GM12878 (cell line): ENCODE results near the gene FAM120B. TPM values are rescaled to one million over a fixed set of nuclear protein-coding genes. Genes with fewer than 3 reads are reported as not detected.

Experiments used
- ATAC-seq: fragments of 200-7000 bp; cut with Tn5 transposase; 3 replicates; pipeline ENCODE4 v1.9.1; 2020; ENCODE audit warnings: mild to moderate bottlenecking, moderate library complexity
- BruUV-seq: library from RNA; stranded (reverse); fragments of 400-500 nt; replicated peaks from 2 replicates; lab custom pipeline; 2021; lab: Mats Ljungman, UMichigan
- CTCF ChIA-PET: fragments of 300-600 bp; sonication (Branson Sonifier 250); formaldehyde crosslinking; extraction: SDS; loops from one replicate; lab custom pipeline; 2021; ENCODE audit warnings: inconsistent platforms; lab: Yijun Ruan, JAX
- POLR2A ChIA-PET: fragments of 350-600 bp; formaldehyde crosslinking; extraction: SDS; loops from one replicate; lab custom pipeline; 2021; ENCODE audit warnings: inconsistent platforms; lab: Charles Lee
- RAD21 ChIA-PET: fragments of 300-600 bp; sonication (Branson Sonifier 250); formaldehyde crosslinking; loops from one replicate; lab custom pipeline; 2023; ENCODE audit warnings: antibody characterized with exemption; ENCODE audit not compliant: unreplicated experiment; lab: Charles Lee
- SMC1A ChIA-PET: fragments of 300-600 bp; sonication (Branson Sonifier 250); formaldehyde crosslinking; loops from one replicate; lab custom pipeline; 2023; ENCODE audit not compliant: unreplicated experiment, uncharacterized antibody; lab: Charles Lee
- DNase-seq: peaks from one replicate; pipeline ENCODE4 v3.0.0-alpha.2; 2011; ENCODE audit warnings: low read depth, low spot score
- FAIRE-seq: peaks from 3 replicates; lab custom pipeline; 2011; peaks lifted over from hg19 to GRCh38; lab: Jason Lieb, UNC
- H2AFZ ChIP-seq: 2 replicates; pipeline ENCODE4 v1.6.0; 2011; ENCODE audit warnings: low read depth, low read length, control low read depth; ENCODE audit not compliant: control insufficient read depth
- H3K27ac ChIP-seq: 2 replicates; pipeline ENCODE4 v1.5.1; 2011; ENCODE audit warnings: control low read depth; ENCODE audit not compliant: control insufficient read depth, insufficient read depth
- H3K27me3 ChIP-seq, 2 experiments: replicated peaks in 1 of 2; 2 replicates each; pipeline versions ENCODE4 v1.6.0 to v1.6.1; 2011; ENCODE audit warnings: low read length in 1 of 2; ENCODE audit not compliant: control insufficient read depth in 2 of 2, insufficient read depth in 2 of 2
- H3K36me3 ChIP-seq, 2 experiments: 2 replicates each; pipeline ENCODE4 v1.5.1; 2011; ENCODE audit warnings: low read length in 1 of 2; ENCODE audit not compliant: control insufficient read depth in 2 of 2, insufficient read depth in 2 of 2
- H3K4me1 ChIP-seq: 2 replicates; pipeline ENCODE4 v1.6.1; 2011; ENCODE audit warnings: mild to moderate bottlenecking, low read length, moderate library complexity, mixed read lengths; ENCODE audit not compliant: control insufficient read depth, insufficient read depth
- H3K4me2 ChIP-seq: 2 replicates; pipeline ENCODE4 v1.6.0; 2011; ENCODE audit warnings: control low read depth; ENCODE audit not compliant: control insufficient read depth, insufficient read depth
- H3K4me3 ChIP-seq: fragments of 200-600 bp; sonication (generic); 2 replicates; pipeline ENCODE4 v1.5.1; 2016
- H3K79me2 ChIP-seq: 2 replicates; pipeline ENCODE4 v1.6.0; 2011; ENCODE audit warnings: low read length; ENCODE audit not compliant: control insufficient read depth, insufficient read depth
- H3K9ac ChIP-seq: 2 replicates; pipeline ENCODE4 v1.8.0; 2011; ENCODE audit warnings: low read length, control low read depth, mixed read lengths; ENCODE audit not compliant: control insufficient read depth, insufficient read depth
- H3K9me3 ChIP-seq: replicated peaks from 3 replicates; pipeline ENCODE4 v1.5.1; 2011; ENCODE audit warnings: mild to moderate bottlenecking, low read length; ENCODE audit not compliant: control insufficient read depth, insufficient read depth
- H4K20me1 ChIP-seq: 2 replicates; pipeline ENCODE4 v1.6.0; 2011; ENCODE audit not compliant: control insufficient read depth, insufficient read depth
- E4F1 ChIP-seq: fragments of 450-650 bp; IDR thresholded peaks from 2 replicates; pipeline ENCODE4 v1.6.1; 2018; ENCODE audit warnings: borderline replicate concordance, mild to moderate bottlenecking; ENCODE audit not compliant: partially characterized antibody
- ETV6 ChIP-seq, 2 experiments: fragments of 450-650 bp in 1 of 2; IDR thresholded peaks in 1 of 2; conservative IDR thresholded peaks in 1 of 2; 2 replicates each; pipeline ENCODE4 v1.6.1; 2014; ENCODE audit warnings: antibody characterized with exemption in 1 of 2, borderline replicate concordance in 1 of 2, low read depth in 1 of 2, mild to moderate bottlenecking in 1 of 2, moderate library complexity in 1 of 2
- IKZF2 ChIP-seq, 2 experiments: fragments of 450-650 bp; IDR thresholded peaks; 2 replicates each; pipeline ENCODE4 v1.6.1; 2017; ENCODE audit warnings: mild to moderate bottlenecking in 2 of 2, moderate library complexity in 2 of 2
- MYB ChIP-seq: fragments of 150-350 bp; IDR thresholded peaks from 2 replicates; pipeline ENCODE4 v1.6.1; 2014; ENCODE audit warnings: mild to moderate bottlenecking, low read depth, low read length, borderline replicate concordance
- NR2C1 ChIP-seq: fragments of 450-650 bp; IDR thresholded peaks from 2 replicates; pipeline ENCODE4 v1.6.1; 2017; ENCODE audit warnings: antibody characterized with exemption, mild to moderate bottlenecking, moderate library complexity
- NRF1 ChIP-seq: conservative IDR thresholded peaks from 2 replicates; pipeline ENCODE4 v1.6.1; 2011; ENCODE audit warnings: mild to moderate bottlenecking, low read depth, low read length, improper control_type of control experiment
- PAX8 ChIP-seq: fragments of 450-650 bp; IDR thresholded peaks from 2 replicates; pipeline ENCODE4 v1.6.1; 2017; ENCODE audit warnings: mild to moderate bottlenecking, moderate library complexity
- POU2F2 ChIP-seq: IDR thresholded peaks from 3 replicates; pipeline ENCODE4 v1.6.1; 2011; ENCODE audit warnings: low read depth, mild to moderate bottlenecking, low read length, borderline replicate concordance
- SIX5 ChIP-seq: IDR thresholded peaks from 2 replicates; pipeline ENCODE4 v1.6.1; 2011; ENCODE audit warnings: mild to moderate bottlenecking, low read depth, low read length, moderate library complexity; ENCODE audit not compliant: severe bottlenecking
- SUPT20H ChIP-seq: IDR thresholded peaks from 2 replicates; pipeline ENCODE4 v1.6.1; 2011; ENCODE audit warnings: low read depth, mild to moderate bottlenecking, low read length, moderate library complexity, borderline replicate concordance; ENCODE audit not compliant: control insufficient read depth
- ZBTB11 ChIP-seq: fragments of 450-650 bp; formaldehyde crosslinking; IDR thresholded peaks from 2 replicates; pipeline ENCODE4 v1.5.0; 2022; ENCODE audit warnings: mild to moderate bottlenecking, missing genetic modification characterization
- ZBTB4 ChIP-seq: fragments of 450-650 bp; formaldehyde crosslinking; IDR thresholded peaks from 2 replicates; pipeline ENCODE4 v1.4.0; 2022; ENCODE audit warnings: mild to moderate bottlenecking, moderate library complexity
- WGBS: methylation state at CpG from one replicate; pipeline ENCODE4 v1.1.6; 2016; ENCODE audit warnings: low lambda C conversion rate; ENCODE audit not compliant: insufficient replicate concordance, insufficient coverage; ENCODE audit errors: missing lambda C conversion rate; 5-methylcytosine and 5-hydroxymethylcytosine counted together
- in situ Hi-C: fragments of 300-500 bp; cut with MboI; formaldehyde crosslinking; loops from 9 replicates; pipeline ENCODE4 v1.14.3; 2018; ENCODE audit warnings: mixed read lengths
- intact Hi-C: fragments of 100-400 bp; cut with micrococcal nuclease; formaldehyde crosslinking; loops from one replicate; pipeline ENCODE4 v1.14.2; 2022; ENCODE audit not compliant: unreplicated experiment
- polyA plus RNA-seq, 11 experiments: library from polyadenylated mRNA; depleted of rRNA in 4 of 11; unstranded in 6 of 11; stranded (reverse) in 5 of 11; fragments of >200 nt; fragmentation: Nextera tagmentation in 4 of 11; fragmentation: Illumina TruSeq in 1 of 11; extraction: Ambion mirVana in 4 of 11; extraction: Trizol in 1 of 11; gene quantifications; 1 replicate in 1 of 11; 2 replicates in 10 of 11; pipeline versions ENCODE4 v1.2.1 to v1.2.3, GENCODE V29; 2011 to 2016; ENCODE audit warnings: inconsistent platforms in 2 of 11, missing spikeins in 2 of 11, low read depth in 1 of 11
- total RNA-seq, 4 experiments: library from RNA; depleted of rRNA in 3 of 4; stranded (reverse); fragments of >200 nt in 3 of 4; fragmentation: Illumina TruSeq in 1 of 4; extraction: Trizol in 1 of 4; gene quantifications; 2 replicates each; pipeline versions ENCODE4 v1.2.1 to v1.2.3, GENCODE V29; 2013 to 2021

The FAM120B gene
- total and polyA plus RNA-seq, 10 of the 15 experiments (the other 5 are each of a cell fraction or from before 2014, with no cell fraction given) = 3.3 to 21.6 (median 15.3) TPM

- 88% methylated on average over 9 of the region's 9 CpGs for WGBS
- intact Hi-C loops (no loop called here), in situ Hi-C loops (no loop called here)
- ChIA-PET RAD21 (no interaction called here), CTCF (interaction anchor here (0.9 to 1.1 kb wide), 2 partner anchors 114 to 126 kb away, joined by 3 read pairs; no protein-coding TSS in a partner anchor), SMC1A (no interaction called here), POLR2A (no interaction called here)
- ATAC-seq (no peak), FAIRE-seq (no peak), DNase-seq (no peak)
- no peak for TF ChIP-seq NRF1
- TF ChIP-seq POU2F2 = no peak
- TF ChIP-seq E4F1 = no peak
- TF ChIP-seq ZBTB4 (CRISPR knock-in tag) = no peak
- TF ChIP-seq NR2C1 = no peak
- TF ChIP-seq PAX8 = no peak
- TF ChIP-seq IKZF2 (IDR thresholded peaks at IDR 0.05) = no peak
- TF ChIP-seq MYB = no peak
- TF ChIP-seq ETV6 (conservative IDR thresholded peaks at IDR 0.05 in 1 of 2, IDR thresholded peaks at IDR 0.05 in 1 of 2; ENCODE audit: borderline replicate concordance in 1 of 2, low read depth in 1 of 2) = no peak
- TF ChIP-seq SIX5 = no peak
- no peak for TF ChIP-seq SUPT20H
- TF ChIP-seq ZBTB11 (CRISPR knock-in tag) = no peak
- no peak overlapping the region for H3K4me3 ChIP-seq
- H3K4me2 ChIP-seq = no peak overlapping the region
- no peaks in the 10 kb centered on the region for H3K27me3 ChIP-seq
- no peaks in the 10 kb centered on the region for H3K79me2 ChIP-seq
- no peaks in the 10 kb centered on the region for H4K20me1 ChIP-seq
- H3K9me3 ChIP-seq = no peaks in the 10 kb centered on the region
- BruUV-seq = no TSS peak
- H3K27ac ChIP-seq = no peak overlapping the region
- no peak overlapping the region for H3K9ac ChIP-seq
- H2AFZ ChIP-seq = no peak overlapping the region
- H3K4me1 ChIP-seq = no peaks in the 10 kb centered on the region
- H3K36me3 ChIP-seq = peaks cover 6 to 26% of the 10 kb centered on the region in 2 experiments; a peak in 3 of 4 replicates
Measured at GRCh38 chr6:170404036-170404435, 97.5 kb downstream of the FAM120B start.
